H7 (cell line): Measurements from ENCODE around the gene RAB44. TPM values are rescaled to one million over a fixed set of nuclear protein-coding genes. Genes with fewer than 3 reads are reported as not detected.

Experiments used
- DNase-seq: peaks from one replicate; pipeline ENCODE4 v3.0.0; 2012
- H3K27me3 ChIP-seq: 2 replicates; pipeline ENCODE4 v1.6.0; 2011; ENCODE audit warnings: mild to moderate bottlenecking, low read length; ENCODE audit not compliant: control insufficient read depth, insufficient read depth
- H3K36me3 ChIP-seq: replicated peaks from 2 replicates; pipeline ENCODE4 v1.5.1; 2011; ENCODE audit warnings: low read length; ENCODE audit not compliant: control insufficient read depth, insufficient read depth
- H3K4me3 ChIP-seq: 2 replicates; pipeline ENCODE4 v1.5.1; 2011; ENCODE audit warnings: low read depth, mild to moderate bottlenecking, control low read depth, low read length, moderate library complexity; ENCODE audit not compliant: insufficient read depth
- total RNA-seq: library from RNA; depleted of rRNA; stranded (reverse); fragments of >200 nt; shearing (Covaris generic); gene quantifications from 2 replicates; pipeline ENCODE4 v1.2.3, GENCODE V29; 2014; rRNA removed

Gene RAB44
- total RNA-seq, 1 experiment from 2014 or later, result not detected

DNA sequence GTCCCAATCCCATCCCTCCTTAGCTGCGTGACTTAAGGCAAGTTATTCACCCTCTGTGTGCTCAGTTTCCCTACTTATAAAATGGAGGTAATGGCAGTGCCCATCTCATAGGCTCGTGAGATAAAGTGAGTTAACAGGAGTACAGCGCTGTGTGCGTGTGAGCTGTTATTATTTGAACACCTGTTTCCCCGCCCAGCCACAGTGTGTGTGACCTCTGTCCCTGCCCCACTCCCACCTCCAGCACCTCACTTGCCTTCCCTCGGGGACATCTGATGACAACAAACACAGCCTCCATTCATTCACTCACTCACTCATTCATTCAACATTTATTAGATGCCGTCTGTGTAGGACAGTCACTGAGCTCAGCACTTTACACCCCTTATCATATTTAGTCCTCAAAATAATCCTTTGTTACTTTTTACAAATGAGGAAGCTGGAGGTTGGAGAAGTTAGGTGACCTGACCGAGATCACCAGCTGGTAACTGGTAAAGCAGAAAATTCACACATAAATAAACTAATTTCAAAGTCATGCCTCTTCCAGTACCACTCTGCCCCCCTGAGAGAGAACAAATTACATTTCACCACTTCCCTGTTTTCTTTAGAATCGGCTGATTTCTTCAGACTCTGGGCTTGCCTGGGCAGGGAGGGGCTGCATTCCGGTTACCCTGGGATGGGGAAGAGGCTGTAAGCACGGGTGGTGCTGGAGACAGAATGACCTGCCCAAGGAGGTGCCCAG lies 83.0 kb downstream of the RAB44 start:
- no peaks in the 10 kb centered on the region for H3K36me3 ChIP-seq
- H3K4me3 ChIP-seq, result no peak overlapping the region
- peaks cover 2% of the 10 kb centered on the region for H3K27me3 ChIP-seq
- no peak for DNase-seq

DNA sequence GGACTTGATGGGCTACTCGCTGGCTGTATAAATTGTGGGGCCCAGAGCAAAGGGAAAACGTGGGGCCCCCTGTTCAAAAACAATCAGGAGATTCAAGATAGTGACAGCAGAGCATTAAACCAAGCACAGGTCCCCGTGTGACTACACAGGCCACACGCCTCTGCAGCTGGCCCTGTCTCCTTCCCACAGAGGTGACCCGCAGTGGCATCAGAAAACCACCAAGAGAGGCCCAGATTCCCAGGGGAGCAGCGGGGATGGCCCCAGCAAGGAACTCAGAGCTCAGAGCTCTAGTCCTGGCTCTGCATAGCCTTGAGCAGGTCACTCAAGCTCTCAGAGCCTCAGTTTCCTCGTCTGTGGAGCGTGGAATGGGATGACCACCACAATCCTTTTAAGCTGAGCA lies 84.0 kb downstream of the RAB44 start:
- no peak for DNase-seq
- no peak overlapping the region for H3K4me3 ChIP-seq
- no peaks in the 10 kb centered on the region for H3K36me3 ChIP-seq

More for the DNA sequence above, 84.0 kb downstream of the RAB44 start:
- H3K27me3 ChIP-seq, result no peaks in the 10 kb centered on the region; the same call in 1 of the 2 replicates

Other genes with a start within 250 kb of the RAB44 start
- gene STK38, start 150.3 kb upstream of the RAB44 start, total RNA-seq, result 7.6 and 8.7 TPM in 2 replicates
- gene SRSF3, start 103.5 kb upstream of the RAB44 start, total RNA-seq, result 111 and 171 TPM in 2 replicates
- gene CDKN1A, start 19.1 kb upstream of the RAB44 start, total RNA-seq, result 0.28 and 0.55 TPM in 2 replicates
- 0.04 and 0.42 TPM in 2 replicates for gene CPNE5, start 141.6 kb downstream of the RAB44 start, total RNA-seq
- 86.0 and 91.1 TPM in 2 replicates for gene PPIL1, start 177.0 kb downstream of the RAB44 start, total RNA-seq
- gene C6orf89, start 188.1 kb downstream of the RAB44 start, total RNA-seq, result 15.6 and 19.9 TPM in 2 replicates